HepG2 (cell line): ENCODE data around the gene NOXA1. TPM values are rescaled to one million over a fixed set of nuclear protein-coding genes. Genes with fewer than 3 reads are reported as not detected.

Source experiments
- BCL6 ChIP-seq: IDR thresholded peaks from 2 replicates; pipeline ENCODE4 v1.6.1; 2016; ENCODE audit warnings: missing genetic modification reagents, missing compliant biosample characterization
- EZH2 ChIP-seq: conservative IDR thresholded peaks from 2 replicates; pipeline ENCODE4 v1.6.1; 2012; ENCODE audit warnings: mild to moderate bottlenecking, low read depth, low read length, moderate library complexity
- KDM1A ChIP-seq: IDR thresholded peaks from 2 replicates; pipeline ENCODE4 v1.6.1; 2016; ENCODE audit warnings: missing compliant biosample characterization
- MTF2 ChIP-seq: sonication (generic); formaldehyde crosslinking; IDR thresholded peaks from 2 replicates; pipeline ENCODE4 v1.5.0; 2020; ENCODE audit warnings: missing genetic modification reagents, borderline replicate concordance
- SALL1 ChIP-seq: sonication (generic); formaldehyde crosslinking; IDR thresholded peaks from 2 replicates; pipeline ENCODE4 v1.8.0; 2022; ENCODE audit warnings: mild to moderate bottlenecking, missing genetic modification reagents
- SIX4 ChIP-seq: sonication (generic); formaldehyde crosslinking; IDR thresholded peaks from 2 replicates; pipeline ENCODE4 v1.4.0; 2020; ENCODE audit warnings: missing genetic modification reagents
- ZNF430 ChIP-seq: sonication (generic); formaldehyde crosslinking; IDR thresholded peaks from 2 replicates; pipeline ENCODE4 v1.9.0; 2021; ENCODE audit warnings: mild to moderate bottlenecking, missing genetic modification reagents
- ZNF550 ChIP-seq: sonication (generic); formaldehyde crosslinking; IDR thresholded peaks from 2 replicates; pipeline ENCODE4 v1.4.0; 2020; ENCODE audit warnings: mild to moderate bottlenecking, missing genetic modification reagents, borderline replicate concordance
- ZNF704 ChIP-seq: sonication (generic); formaldehyde crosslinking; IDR thresholded peaks from 2 replicates; pipeline ENCODE4 v1.8.1; 2023; ENCODE audit warnings: mild to moderate bottlenecking, inconsistent platforms, moderate library complexity, missing genetic modification reagents, borderline replicate concordance
- polyA plus RNA-seq, 8 experiments: library from polyadenylated mRNA; depleted of rRNA in 3 of 8; stranded (reverse) in 7 of 8; unstranded in 1 of 8; fragments of >200 nt; fragmentation: Illumina TruSeq in 4 of 8; extraction: Trizol in 4 of 8; gene quantifications; 2 replicates each; pipeline versions ENCODE4 v1.2.1 to v1.2.3, GENCODE V29; 2011 to 2016; ENCODE audit warnings: low read depth in 4 of 8, missing spikeins in 1 of 8, mixed read lengths in 1 of 8; ENCODE audit not compliant: insufficient read depth in 1 of 8
- total RNA-seq, 5 experiments: library from RNA; depleted of rRNA; stranded (reverse); fragments of >200 nt; fragmentation: Illumina TruSeq; extraction: Trizol; gene quantifications; 2 replicates each; pipeline ENCODE4 v1.2.3, GENCODE V29; 2016; ENCODE audit warnings: low read depth in 1 of 5
- TF ChIP-seq, protein P1 (sequence below): sonication (generic); formaldehyde crosslinking; IDR thresholded peaks from 2 replicates; pipeline ENCODE4 v1.4.0; 2020; ENCODE audit warnings: mild to moderate bottlenecking, missing genetic modification reagents
- TF ChIP-seq, protein P2 (sequence below): sonication (generic); formaldehyde crosslinking; IDR thresholded peaks from 2 replicates; pipeline ENCODE4 v1.5.0; 2020; ENCODE audit warnings: missing genetic modification reagents
- TF ChIP-seq, protein P3 (sequence below): sonication (generic); formaldehyde crosslinking; IDR thresholded peaks from 2 replicates; pipeline ENCODE4 v1.4.0; 2020; ENCODE audit warnings: missing genetic modification reagents
- TF ChIP-seq, protein P4 (sequence below): IDR thresholded peaks from 2 replicates; pipeline ENCODE4 v1.6.1; 2016; ENCODE audit warnings: mild to moderate bottlenecking
- TF ChIP-seq, protein P5 (sequence below): sonication (generic); formaldehyde crosslinking; IDR thresholded peaks from 2 replicates; pipeline ENCODE4 v1.9.0; 2021; ENCODE audit warnings: mild to moderate bottlenecking, missing genetic modification reagents

NOXA1 gene
- total and polyA plus RNA-seq, 2 of the 13 experiments (the other 11 are each of a cell fraction or from before 2014, with no cell fraction given), result 0.78 to 1.2 TPM

DNA sequence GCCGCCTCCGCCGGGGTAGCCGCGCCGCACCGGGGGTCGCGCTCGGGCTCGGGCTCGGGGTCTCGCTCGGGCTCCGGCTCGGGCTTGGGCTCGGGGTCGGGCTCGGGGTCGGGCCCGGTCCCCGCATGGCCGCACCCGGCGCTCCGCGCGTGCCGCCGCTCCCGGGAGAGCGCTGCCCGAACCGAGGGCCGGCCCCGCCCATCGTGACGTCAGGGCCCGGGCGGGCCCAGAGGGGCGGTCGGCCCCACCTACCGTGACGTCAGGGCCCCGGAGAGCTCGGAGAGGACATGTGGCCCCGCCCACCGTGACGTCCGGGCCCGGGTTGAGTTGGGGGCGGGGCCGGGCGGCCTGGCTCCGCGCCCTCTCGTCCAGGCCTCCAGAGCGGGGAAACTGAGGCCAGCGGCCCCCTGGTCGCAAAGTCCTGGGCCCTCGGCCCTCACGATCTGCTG, 36.0 kb downstream of the NOXA1 start, which contains the start of gene NSMF (continued):
- TF ChIP-seq ZNF704 (CRISPR knock-in tag) (no peak), EZH2 (no peak), ZNF430 (CRISPR knock-in tag) (peak; percentile 63; the same call in 1 of the 2 replicates), SIX4 (CRISPR knock-in tag) (no peak), KDM1A (CRISPR knock-in tag) (no peak), ZNF550 (CRISPR knock-in tag) (no peak), BCL6 (CRISPR knock-in tag) (no peak), MTF2 (CRISPR knock-in tag) (no peak), SALL1 (CRISPR knock-in tag) (no peak)
- TF ChIP-seq, protein P1, sequence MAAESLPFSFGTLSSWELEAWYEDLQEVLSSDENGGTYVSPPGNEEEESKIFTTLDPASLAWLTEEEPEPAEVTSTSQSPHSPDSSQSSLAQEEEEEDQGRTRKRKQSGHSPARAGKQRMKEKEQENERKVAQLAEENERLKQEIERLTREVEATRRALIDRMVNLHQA (CRISPR knock-in tag), result no peak
- TF ChIP-seq, protein P2, sequence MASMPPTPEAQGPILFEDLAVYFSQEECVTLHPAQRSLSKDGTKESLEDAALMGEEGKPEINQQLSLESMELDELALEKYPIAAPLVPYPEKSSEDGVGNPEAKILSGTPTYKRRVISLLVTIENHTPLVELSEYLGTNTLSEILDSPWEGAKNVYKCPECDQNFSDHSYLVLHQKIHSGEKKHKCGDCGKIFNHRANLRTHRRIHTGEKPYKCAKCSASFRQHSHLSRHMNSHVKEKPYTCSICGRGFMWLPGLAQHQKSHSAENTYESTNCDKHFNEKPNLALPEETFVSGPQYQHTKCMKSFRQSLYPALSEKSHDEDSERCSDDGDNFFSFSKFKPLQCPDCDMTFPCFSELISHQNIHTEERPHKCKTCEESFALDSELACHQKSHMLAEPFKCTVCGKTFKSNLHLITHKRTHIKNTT (CRISPR knock-in tag), result no peak
- TF ChIP-seq, protein P3, sequence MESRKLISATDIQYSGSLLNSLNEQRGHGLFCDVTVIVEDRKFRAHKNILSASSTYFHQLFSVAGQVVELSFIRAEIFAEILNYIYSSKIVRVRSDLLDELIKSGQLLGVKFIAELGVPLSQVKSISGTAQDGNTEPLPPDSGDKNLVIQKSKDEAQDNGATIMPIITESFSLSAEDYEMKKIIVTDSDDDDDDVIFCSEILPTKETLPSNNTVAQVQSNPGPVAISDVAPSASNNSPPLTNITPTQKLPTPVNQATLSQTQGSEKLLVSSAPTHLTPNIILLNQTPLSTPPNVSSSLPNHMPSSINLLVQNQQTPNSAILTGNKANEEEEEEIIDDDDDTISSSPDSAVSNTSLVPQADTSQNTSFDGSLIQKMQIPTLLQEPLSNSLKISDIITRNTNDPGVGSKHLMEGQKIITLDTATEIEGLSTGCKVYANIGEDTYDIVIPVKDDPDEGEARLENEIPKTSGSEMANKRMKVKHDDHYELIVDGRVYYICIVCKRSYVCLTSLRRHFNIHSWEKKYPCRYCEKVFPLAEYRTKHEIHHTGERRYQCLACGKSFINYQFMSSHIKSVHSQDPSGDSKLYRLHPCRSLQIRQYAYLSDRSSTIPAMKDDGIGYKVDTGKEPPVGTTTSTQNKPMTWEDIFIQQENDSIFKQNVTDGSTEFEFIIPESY (CRISPR knock-in tag), result no peak
- TF ChIP-seq, protein P4, sequence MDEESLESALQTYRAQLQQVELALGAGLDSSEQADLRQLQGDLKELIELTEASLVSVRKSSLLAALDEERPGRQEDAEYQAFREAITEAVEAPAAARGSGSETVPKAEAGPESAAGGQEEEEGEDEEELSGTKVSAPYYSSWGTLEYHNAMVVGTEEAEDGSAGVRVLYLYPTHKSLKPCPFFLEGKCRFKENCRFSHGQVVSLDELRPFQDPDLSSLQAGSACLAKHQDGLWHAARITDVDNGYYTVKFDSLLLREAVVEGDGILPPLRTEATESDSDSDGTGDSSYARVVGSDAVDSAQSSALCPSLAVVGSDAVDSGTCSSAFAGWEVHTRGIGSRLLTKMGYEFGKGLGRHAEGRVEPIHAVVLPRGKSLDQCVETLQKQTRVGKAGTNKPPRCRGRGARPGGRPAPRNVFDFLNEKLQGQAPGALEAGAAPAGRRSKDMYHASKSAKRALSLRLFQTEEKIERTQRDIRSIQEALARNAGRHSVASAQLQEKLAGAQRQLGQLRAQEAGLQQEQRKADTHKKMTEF, result peak; percentile 29
- TF ChIP-seq, protein P5, sequence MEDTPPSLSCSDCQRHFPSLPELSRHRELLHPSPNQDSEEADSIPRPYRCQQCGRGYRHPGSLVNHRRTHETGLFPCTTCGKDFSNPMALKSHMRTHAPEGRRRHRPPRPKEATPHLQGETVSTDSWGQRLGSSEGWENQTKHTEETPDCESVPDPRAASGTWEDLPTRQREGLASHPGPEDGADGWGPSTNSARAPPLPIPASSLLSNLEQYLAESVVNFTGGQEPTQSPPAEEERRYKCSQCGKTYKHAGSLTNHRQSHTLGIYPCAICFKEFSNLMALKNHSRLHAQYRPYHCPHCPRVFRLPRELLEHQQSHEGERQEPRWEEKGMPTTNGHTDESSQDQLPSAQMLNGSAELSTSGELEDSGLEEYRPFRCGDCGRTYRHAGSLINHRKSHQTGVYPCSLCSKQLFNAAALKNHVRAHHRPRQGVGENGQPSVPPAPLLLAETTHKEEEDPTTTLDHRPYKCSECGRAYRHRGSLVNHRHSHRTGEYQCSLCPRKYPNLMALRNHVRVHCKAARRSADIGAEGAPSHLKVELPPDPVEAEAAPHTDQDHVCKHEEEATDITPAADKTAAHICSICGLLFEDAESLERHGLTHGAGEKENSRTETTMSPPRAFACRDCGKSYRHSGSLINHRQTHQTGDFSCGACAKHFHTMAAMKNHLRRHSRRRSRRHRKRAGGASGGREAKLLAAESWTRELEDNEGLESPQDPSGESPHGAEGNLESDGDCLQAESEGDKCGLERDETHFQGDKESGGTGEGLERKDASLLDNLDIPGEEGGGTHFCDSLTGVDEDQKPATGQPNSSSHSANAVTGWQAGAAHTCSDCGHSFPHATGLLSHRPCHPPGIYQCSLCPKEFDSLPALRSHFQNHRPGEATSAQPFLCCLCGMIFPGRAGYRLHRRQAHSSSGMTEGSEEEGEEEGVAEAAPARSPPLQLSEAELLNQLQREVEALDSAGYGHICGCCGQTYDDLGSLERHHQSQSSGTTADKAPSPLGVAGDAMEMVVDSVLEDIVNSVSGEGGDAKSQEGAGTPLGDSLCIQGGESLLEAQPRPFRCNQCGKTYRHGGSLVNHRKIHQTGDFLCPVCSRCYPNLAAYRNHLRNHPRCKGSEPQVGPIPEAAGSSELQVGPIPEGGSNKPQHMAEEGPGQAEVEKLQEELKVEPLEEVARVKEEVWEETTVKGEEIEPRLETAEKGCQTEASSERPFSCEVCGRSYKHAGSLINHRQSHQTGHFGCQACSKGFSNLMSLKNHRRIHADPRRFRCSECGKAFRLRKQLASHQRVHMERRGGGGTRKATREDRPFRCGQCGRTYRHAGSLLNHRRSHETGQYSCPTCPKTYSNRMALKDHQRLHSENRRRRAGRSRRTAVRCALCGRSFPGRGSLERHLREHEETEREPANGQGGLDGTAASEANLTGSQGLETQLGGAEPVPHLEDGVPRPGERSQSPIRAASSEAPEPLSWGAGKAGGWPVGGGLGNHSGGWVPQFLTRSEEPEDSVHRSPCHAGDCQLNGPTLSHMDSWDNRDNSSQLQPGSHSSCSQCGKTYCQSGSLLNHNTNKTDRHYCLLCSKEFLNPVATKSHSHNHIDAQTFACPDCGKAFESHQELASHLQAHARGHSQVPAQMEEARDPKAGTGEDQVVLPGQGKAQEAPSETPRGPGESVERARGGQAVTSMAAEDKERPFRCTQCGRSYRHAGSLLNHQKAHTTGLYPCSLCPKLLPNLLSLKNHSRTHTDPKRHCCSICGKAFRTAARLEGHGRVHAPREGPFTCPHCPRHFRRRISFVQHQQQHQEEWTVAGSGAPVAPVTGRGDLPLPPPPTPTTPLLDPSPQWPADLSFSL (CRISPR knock-in tag), result no peak
